ENCODE measurements around the gene GALK2.

Gene GALK2

GRCh38 chr15:49366496-49366895 lies 196.4 kb downstream of the GALK2 start:
- H3K9me3 ChIP-seq (ENCODE audit: insufficient read depth, low read length) = no peaks in the 10 kb centered on the region
- H3K27me3 ChIP-seq (ENCODE audit: low read length) = no peaks in the 10 kb centered on the region
- H3K36me3 ChIP-seq (ENCODE audit: low read length) = no peaks in the 10 kb centered on the region
- no peak overlapping the region for H2AFZ ChIP-seq (ENCODE audit: low read depth, low read length, severe bottlenecking)
- no peaks in the 10 kb centered on the region for H3K9me2 ChIP-seq (replicated peaks; ENCODE audit: insufficient read depth, low read length)
- no peaks in the 10 kb centered on the region for H3K79me2 ChIP-seq (ENCODE audit: insufficient read depth, low read length)
- H4K20me1 ChIP-seq (ENCODE audit: low read depth, low read length) = no peaks in the 10 kb centered on the region
- no peak overlapping the region for H3K9ac ChIP-seq (ENCODE audit: low read length)
- no peak overlapping the region for H3K4me3 ChIP-seq (ENCODE audit: insufficient read depth, low read length, poor library complexity, severe bottlenecking)
- TF ChIP-seq CTCF (IDR thresholded peaks at IDR 0.05; ENCODE audit: insufficient read depth, low read length, poor library complexity, severe bottlenecking) (no peak), EZH2phosphoT487 (conservative IDR thresholded peaks at IDR 0.05; ENCODE audit: low read length) (no peak)
- no peak overlapping the region for H3K27ac ChIP-seq (ENCODE audit: low read depth, low read length)
- H3F3A ChIP-seq (ENCODE audit: insufficient read depth) = no peaks in the 10 kb centered on the region
- H3K4me2 ChIP-seq (ENCODE audit: low read depth, low read length, poor library complexity, severe bottlenecking) = no peak overlapping the region

GRCh38 chr15:49370782-49371181 lies 200.7 kb downstream of the GALK2 start:
- Histone ChIP-seq H3K9me3 (ENCODE audit: insufficient read depth, low read length) (no peaks in the 10 kb centered on the region), H3K4me2 (ENCODE audit: low read depth, low read length, poor library complexity, severe bottlenecking) (no peak overlapping the region), H3K9me2 (replicated peaks; ENCODE audit: insufficient read depth, low read length) (no peaks in the 10 kb centered on the region), H3K4me3 (ENCODE audit: insufficient read depth, low read length, poor library complexity, severe bottlenecking) (no peak overlapping the region), H3K27me3 (ENCODE audit: low read length) (no peaks in the 10 kb centered on the region), H3K9ac (ENCODE audit: low read length) (no peak overlapping the region), H3K36me3 (ENCODE audit: low read length) (no peaks in the 10 kb centered on the region), H3F3A (ENCODE audit: insufficient read depth) (no peaks in the 10 kb centered on the region), H2AFZ (ENCODE audit: low read depth, low read length, severe bottlenecking) (no peak overlapping the region), H4K20me1 (ENCODE audit: low read depth, low read length) (no peaks in the 10 kb centered on the region), H3K79me2 (ENCODE audit: insufficient read depth, low read length) (no peaks in the 10 kb centered on the region), H3K27ac (ENCODE audit: low read depth, low read length) (no peak overlapping the region)
- TF ChIP-seq EZH2phosphoT487 (conservative IDR thresholded peaks at IDR 0.05; ENCODE audit: low read length) (no peak), CTCF (IDR thresholded peaks at IDR 0.05; ENCODE audit: insufficient read depth, low read length, poor library complexity, severe bottlenecking) (no peak)

- H3K9me2 ChIP-seq (replicated peaks; ENCODE audit: insufficient read depth, low read length) = no peaks in the 10 kb centered on the region
- no peak overlapping the region for H3K4me2 ChIP-seq (ENCODE audit: low read depth, low read length, poor library complexity, severe bottlenecking)
- H2AFZ ChIP-seq (ENCODE audit: low read depth, low read length, severe bottlenecking) = no peak overlapping the region
- H3K79me2 ChIP-seq (ENCODE audit: insufficient read depth, low read length) = no peaks in the 10 kb centered on the region
- no peak overlapping the region for H3K4me3 ChIP-seq (ENCODE audit: insufficient read depth, low read length, poor library complexity, severe bottlenecking)
- H3K36me3 ChIP-seq (ENCODE audit: low read length) = no peaks in the 10 kb centered on the region
- no peak overlapping the region for H3K27ac ChIP-seq (ENCODE audit: low read depth, low read length)
- H3K9ac ChIP-seq (ENCODE audit: low read length) = no peak overlapping the region
- no peaks in the 10 kb centered on the region for H3K27me3 ChIP-seq (ENCODE audit: low read length)
- H3K9me3 ChIP-seq (ENCODE audit: insufficient read depth, low read length) = no peaks in the 10 kb centered on the region
- no peaks in the 10 kb centered on the region for H4K20me1 ChIP-seq (ENCODE audit: low read depth, low read length)
- no peaks in the 10 kb centered on the region for H3F3A ChIP-seq (ENCODE audit: insufficient read depth)
- TF ChIP-seq EZH2phosphoT487 (conservative IDR thresholded peaks at IDR 0.05; ENCODE audit: low read length) (no peak), CTCF (IDR thresholded peaks at IDR 0.05; ENCODE audit: insufficient read depth, low read length, poor library complexity, severe bottlenecking) (no peak)
Observed at GRCh38 chr15:49372366-49372765, 202.3 kb downstream of the GALK2 start.
